T-helper 1 cell treated with Interleukin-12 subunit alpha and Interleukin-12 subunit beta and Interleukin-4 antibody, amounts not matched to agents 30 μg/mL and 1 μg/mL, for 36 hours (primary cell): ENCODE measurements around the gene KIZ.

Experiments
- H3K27ac Mint-ChIP-seq: one replicate; pipeline ENCODE4 v1.8.0; 2021; ENCODE audit warnings: mild to moderate bottlenecking, mixed read lengths
- H3K27me3 Mint-ChIP-seq: one replicate; pipeline ENCODE4 v1.8.0; 2021; ENCODE audit warnings: low read depth, mixed read lengths
- H3K36me3 Mint-ChIP-seq: one replicate; pipeline ENCODE4 v1.8.0; 2021; ENCODE audit warnings: low read depth, mixed read lengths
- H3K4me1 Mint-ChIP-seq: one replicate; pipeline ENCODE4 v1.8.0; 2021; ENCODE audit warnings: low read depth, mixed read lengths
- H3K4me3 Mint-ChIP-seq: one replicate; pipeline ENCODE4 v1.8.0; 2021; ENCODE audit warnings: mild to moderate bottlenecking, moderate library complexity, mixed read lengths
- H3K9me3 Mint-ChIP-seq: one replicate; pipeline ENCODE4 v1.8.0; 2021; ENCODE audit warnings: mixed read lengths

Gene KIZ

GRCh38 chr20:21125849-21126580 is at the start of gene KIZ:
Gene KIZ, plus strand, starts transcription at chr20:21126082. Its CDS starts 34 bp downstream, at chr20:21126116.
- Mint-ChIP-seq H3K27ac (peak within 1 kb of the TSS; percentile 86), H3K27me3 (no peaks in the 10 kb centered on the region), H3K9me3 (no peaks in the 10 kb centered on the region), H3K4me1 (peaks cover 13% of the 10 kb centered on the region), H3K36me3 (peaks cover 3% of the 10 kb centered on the region), H3K4me3 (peak within 1 kb of the TSS; percentile 91)

GRCh38 chr20:21077809-21078345 is 48.0 kb upstream of the KIZ start:
- Mint-ChIP-seq H3K27ac (no peak overlapping the region), H3K9me3 (no peaks in the 10 kb centered on the region), H3K4me1 (no peaks in the 10 kb centered on the region), H3K36me3 (no peaks in the 10 kb centered on the region), H3K4me3 (no peak overlapping the region), H3K27me3 (peaks cover 23% of the 10 kb centered on the region)

- Mint-ChIP-seq H3K27ac (no peak overlapping the region), H3K27me3 (peaks cover 31% of the 10 kb centered on the region), H3K4me3 (no peak overlapping the region), H3K9me3 (no peaks in the 10 kb centered on the region), H3K4me1 (no peaks in the 10 kb centered on the region), H3K36me3 (no peaks in the 10 kb centered on the region)
These were observed 43.3 kb upstream of the KIZ start for GRCh38 chr20:21082584-21082983.

- Mint-ChIP-seq H3K27ac (no peak overlapping the region), H3K36me3 (no peaks in the 10 kb centered on the region), H3K4me3 (no peak overlapping the region), H3K4me1 (no peaks in the 10 kb centered on the region), H3K9me3 (no peaks in the 10 kb centered on the region), H3K27me3 (peaks cover 31% of the 10 kb centered on the region)
These were observed 42.0 kb upstream of the KIZ start for GRCh38 chr20:21083825-21084325.

GRCh38 chr20:21087862-21088540 is 37.9 kb upstream of the KIZ start:
- no peaks in the 10 kb centered on the region for H3K9me3 Mint-ChIP-seq
- H3K27ac Mint-ChIP-seq: no peak overlapping the region
- H3K36me3 Mint-ChIP-seq: no peaks in the 10 kb centered on the region
- H3K4me1 Mint-ChIP-seq: no peaks in the 10 kb centered on the region
- H3K4me3 Mint-ChIP-seq: no peak overlapping the region
- peaks cover 53% of the 10 kb centered on the region for H3K27me3 Mint-ChIP-seq

- Mint-ChIP-seq H3K9me3 (no peaks in the 10 kb centered on the region), H3K36me3 (no peaks in the 10 kb centered on the region), H3K27ac (no peak overlapping the region), H3K27me3 (peaks cover 66% of the 10 kb centered on the region), H3K4me1 (no peaks in the 10 kb centered on the region), H3K4me3 (no peak overlapping the region)
These were observed 36.5 kb upstream of the KIZ start for GRCh38 chr20:21089391-21089790.

- H3K27ac Mint-ChIP-seq: no peak overlapping the region
- H3K27me3 Mint-ChIP-seq: peaks cover 67% of the 10 kb centered on the region
- H3K36me3 Mint-ChIP-seq: no peaks in the 10 kb centered on the region
- H3K4me1 Mint-ChIP-seq: no peaks in the 10 kb centered on the region
- no peak overlapping the region for H3K4me3 Mint-ChIP-seq
- no peaks in the 10 kb centered on the region for H3K9me3 Mint-ChIP-seq
These were observed 35.7 kb upstream of the KIZ start for GRCh38 chr20:21090111-21090618.

- H3K27me3 Mint-ChIP-seq: peaks cover 72% of the 10 kb centered on the region
- no peaks in the 10 kb centered on the region for H3K36me3 Mint-ChIP-seq
- no peaks in the 10 kb centered on the region for H3K9me3 Mint-ChIP-seq
- no peaks in the 10 kb centered on the region for H3K4me1 Mint-ChIP-seq
- no peak overlapping the region for H3K4me3 Mint-ChIP-seq
- no peak overlapping the region for H3K27ac Mint-ChIP-seq
These were observed 35.2 kb upstream of the KIZ start for GRCh38 chr20:21090721-21091120.

- Mint-ChIP-seq H3K27me3 (peaks cover 84% of the 10 kb centered on the region), H3K4me3 (no peak overlapping the region), H3K4me1 (no peaks in the 10 kb centered on the region), H3K9me3 (no peaks in the 10 kb centered on the region), H3K36me3 (no peaks in the 10 kb centered on the region), H3K27ac (no peak overlapping the region)
These were observed 33.1 kb upstream of the KIZ start for GRCh38 chr20:21092806-21093205.

GRCh38 chr20:21096321-21097043 is 29.4 kb upstream of the KIZ start:
- Mint-ChIP-seq H3K27ac (no peak overlapping the region), H3K27me3 (peaks cover 87% of the 10 kb centered on the region), H3K9me3 (no peaks in the 10 kb centered on the region)

GRCh38 chr20:21099751-21100577 is 25.9 kb upstream of the KIZ start:
- H3K27me3 Mint-ChIP-seq: peaks cover 93% of the 10 kb centered on the region
- no peaks in the 10 kb centered on the region for H3K9me3 Mint-ChIP-seq
- H3K27ac Mint-ChIP-seq: peak overlapping the region; percentile 85
- H3K4me3 Mint-ChIP-seq: peak overlapping the region; percentile 88
- H3K36me3 Mint-ChIP-seq: peaks cover 3% of the 10 kb centered on the region
- peaks cover 31% of the 10 kb centered on the region for H3K4me1 Mint-ChIP-seq

More at GRCh38 chr20:21096321-21097043, 29.4 kb upstream of the KIZ start:
- Mint-ChIP-seq H3K4me1 (peaks cover 18% of the 10 kb centered on the region), H3K4me3 (no peak overlapping the region), H3K36me3 (peaks cover 3% of the 10 kb centered on the region)

- Mint-ChIP-seq H3K36me3 (peaks cover 3% of the 10 kb centered on the region), H3K4me1 (peaks cover 31% of the 10 kb centered on the region), H3K4me3 (peak overlapping the region; percentile 88), H3K27me3 (peaks cover 91% of the 10 kb centered on the region), H3K9me3 (no peaks in the 10 kb centered on the region), H3K27ac (peak overlapping the region; percentile 85)
These were observed 25.1 kb upstream of the KIZ start for GRCh38 chr20:21100578-21101452.

GRCh38 chr20:21101453-21101931 is 24.4 kb upstream of the KIZ start:
- peak overlapping the region; percentile 88 for H3K4me3 Mint-ChIP-seq
- H3K36me3 Mint-ChIP-seq: peaks cover 3% of the 10 kb centered on the region
- peak overlapping the region; percentile 31 for H3K27ac Mint-ChIP-seq
- H3K4me1 Mint-ChIP-seq: peaks cover 31% of the 10 kb centered on the region
- peaks cover 91% of the 10 kb centered on the region for H3K27me3 Mint-ChIP-seq
- no peaks in the 10 kb centered on the region for H3K9me3 Mint-ChIP-seq
